ENCODE results near the gene KRT1. TPM values are rescaled to one million over a fixed set of nuclear protein-coding genes. Genes with fewer than 3 reads are reported as not detected.

The KRT1 gene
- total RNA-seq, 6 experiments from 2014 or later, result not detected

GRCh38 chr12:52677126-52677525 is 3.1 kb downstream of the KRT1 start:
- WGBS (ENCODE audit: insufficient coverage, low coverage, low lambda C conversion rate, missing lambda C conversion rate), result 57% methylated on average over 5 of the region's 5 CpGs
- ATAC-seq (no peak), DNase-seq (no peak)
- Histone ChIP-seq H3K9me3 (no peaks in the 10 kb centered on the region), H3K4me1 (no peaks in the 10 kb centered on the region), H3K36me3 (no peaks in the 10 kb centered on the region), H3K4me3 (no peak overlapping the region), H3K27me3 (no peaks in the 10 kb centered on the region), H3K27ac (no peak overlapping the region)
- intact Hi-C loops (cut with DNase I), result no loop called here
- TF ChIP-seq CTCF (IDR thresholded peaks at IDR 0.05), result no peak
- no peak for TF ChIP-seq POLR2A (IDR thresholded peaks at IDR 0.05)

GRCh38 chr12:52676163-52676562 is 4.0 kb downstream of the KRT1 start:
- Histone ChIP-seq H3K36me3 (no peaks in the 10 kb centered on the region), H3K27me3 (no peaks in the 10 kb centered on the region), H3K27ac (no peak overlapping the region), H3K4me1 (no peaks in the 10 kb centered on the region), H3K9me3 (no peaks in the 10 kb centered on the region), H3K4me3 (no peak overlapping the region)
- WGBS (ENCODE audit: insufficient coverage, low coverage, low lambda C conversion rate, missing lambda C conversion rate), result 37% methylated on average over 3 of the region's 7 CpGs
- intact Hi-C loops (cut with DNase I), result no loop called here
- ATAC-seq, result no peak
- no peak for TF ChIP-seq POLR2A (IDR thresholded peaks at IDR 0.05)
- TF ChIP-seq CTCF (IDR thresholded peaks at IDR 0.05), result no peak
- no peak for DNase-seq

- Histone ChIP-seq H3K4me1 (no peaks in the 10 kb centered on the region), H3K4me3 (no peak overlapping the region), H3K27ac (no peak overlapping the region), H3K9me3 (no peaks in the 10 kb centered on the region), H3K36me3 (no peaks in the 10 kb centered on the region), H3K27me3 (no peaks in the 10 kb centered on the region)
- 68% methylated on average over 8 of the region's 28 CpGs for WGBS (ENCODE audit: insufficient coverage, low coverage, low lambda C conversion rate, missing lambda C conversion rate)
- ATAC-seq, result no peak
- DNase-seq, result no peak
- no peak for TF ChIP-seq CTCF (IDR thresholded peaks at IDR 0.05)
- no peak for TF ChIP-seq POLR2A (IDR thresholded peaks at IDR 0.05)
- intact Hi-C loops (cut with DNase I), result no loop called here
Observed at GRCh38 chr12:52675301-52675701, 4.9 kb downstream of the KRT1 start.

GRCh38 chr12:52674433-52674775 is 5.8 kb downstream of the KRT1 start:
- no peak for DNase-seq
- Histone ChIP-seq H3K9me3 (no peaks in the 10 kb centered on the region), H3K4me3 (no peak overlapping the region), H3K36me3 (no peaks in the 10 kb centered on the region), H3K4me1 (no peaks in the 10 kb centered on the region), H3K27ac (no peak overlapping the region), H3K27me3 (no peaks in the 10 kb centered on the region)
- 80% methylated on average over 4 of the region's 4 CpGs for WGBS (ENCODE audit: insufficient coverage, low coverage, low lambda C conversion rate, missing lambda C conversion rate)
- intact Hi-C loops (cut with DNase I), result no loop called here
- TF ChIP-seq CTCF (IDR thresholded peaks at IDR 0.05) (no peak), POLR2A (IDR thresholded peaks at IDR 0.05) (no peak)
- ATAC-seq, result no peak
